ENCODE data around the gene FEZF1.

- no peak for TF ChIP-seq EZH2phosphoT487 (IDR thresholded peaks at IDR 0.05; ENCODE audit: borderline replicate concordance, low read depth, low read length)
- TF ChIP-seq CTCF (conservative IDR thresholded peaks at IDR 0.05; ENCODE audit: low read length), result no peak
These were observed 39.7 kb upstream of the FEZF1 start for GRCh38 chr7:122344303-122344620.
